Left ventricle myocardium inferior (tissue), 1 donor: Measurements from ENCODE around the gene MN1. TPM values are rescaled to one million over a fixed set of nuclear protein-coding genes. Genes with fewer than 3 reads are reported as not detected.

Source experiments
- DNase-seq: peaks from one replicate; pipeline ENCODE4 v3.0.0-alpha.2; 2020
- H3K27ac ChIP-seq: fragments of 200-600 bp; replicated peaks from 2 replicates; pipeline ENCODE4 v1.8.0; 2021
- H3K27me3 ChIP-seq: fragments of 200-600 bp; 2 replicates; pipeline ENCODE4 v1.8.0; 2021; ENCODE audit warnings: low read depth
- H3K36me3 ChIP-seq: fragments of 200-600 bp; 2 replicates; pipeline ENCODE4 v1.8.0; 2021
- H3K4me1 ChIP-seq: fragments of 200-600 bp; 2 replicates; pipeline ENCODE4 v1.8.0; 2021
- H3K4me3 ChIP-seq: fragments of 200-600 bp; 2 replicates; pipeline ENCODE4 v1.8.0; 2021; ENCODE audit warnings: mild to moderate bottlenecking, moderate library complexity
- H3K9me3 ChIP-seq: fragments of 200-600 bp; replicated peaks from 2 replicates; pipeline ENCODE4 v1.8.0; 2021
- intact Hi-C: fragments of 100-400 bp; cut with micrococcal nuclease; formaldehyde crosslinking; loops from one replicate; pipeline ENCODE4 v1.11.0; 2022
- total RNA-seq: library from RNA; stranded (reverse); fragmentation: NEBNext Ultra II Directional; extraction: Animal tissue kit (Norgen Biotek cat#: 25700); gene quantifications from one replicate; pipeline ENCODE4 v1.2.1, GENCODE V29; 2021
- TF ChIP-seq, protein P1 (sequence below): fragments of 200-600 bp; IDR thresholded peaks from 2 replicates; pipeline ENCODE4 v1.8.0; 2021; ENCODE audit warnings: antibody characterized with exemption, mild to moderate bottlenecking, borderline replicate concordance
- donor health status: DM: no; HTN: yes; CAD: no; lungs with severe emphysema.

The MN1 gene
- total RNA-seq, 1 donor from 2014 or later: 7.7 TPM

- TF ChIP-seq, protein P1, sequence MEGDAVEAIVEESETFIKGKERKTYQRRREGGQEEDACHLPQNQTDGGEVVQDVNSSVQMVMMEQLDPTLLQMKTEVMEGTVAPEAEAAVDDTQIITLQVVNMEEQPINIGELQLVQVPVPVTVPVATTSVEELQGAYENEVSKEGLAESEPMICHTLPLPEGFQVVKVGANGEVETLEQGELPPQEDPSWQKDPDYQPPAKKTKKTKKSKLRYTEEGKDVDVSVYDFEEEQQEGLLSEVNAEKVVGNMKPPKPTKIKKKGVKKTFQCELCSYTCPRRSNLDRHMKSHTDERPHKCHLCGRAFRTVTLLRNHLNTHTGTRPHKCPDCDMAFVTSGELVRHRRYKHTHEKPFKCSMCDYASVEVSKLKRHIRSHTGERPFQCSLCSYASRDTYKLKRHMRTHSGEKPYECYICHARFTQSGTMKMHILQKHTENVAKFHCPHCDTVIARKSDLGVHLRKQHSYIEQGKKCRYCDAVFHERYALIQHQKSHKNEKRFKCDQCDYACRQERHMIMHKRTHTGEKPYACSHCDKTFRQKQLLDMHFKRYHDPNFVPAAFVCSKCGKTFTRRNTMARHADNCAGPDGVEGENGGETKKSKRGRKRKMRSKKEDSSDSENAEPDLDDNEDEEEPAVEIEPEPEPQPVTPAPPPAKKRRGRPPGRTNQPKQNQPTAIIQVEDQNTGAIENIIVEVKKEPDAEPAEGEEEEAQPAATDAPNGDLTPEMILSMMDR: no peak
- DNase-seq: no peak
- H3K9me3 ChIP-seq: no peaks in the 10 kb centered on the region
- no peak overlapping the region for H3K4me3 ChIP-seq
- intact Hi-C loops: no loop called here
- H3K36me3 ChIP-seq: no peaks in the 10 kb centered on the region
- H3K27me3 ChIP-seq: no peaks in the 10 kb centered on the region
- H3K27ac ChIP-seq: no peak overlapping the region
- H3K4me1 ChIP-seq: peaks cover 12% of the 10 kb centered on the region
Observed at GRCh38 chr22:27761665-27762064, 39.9 kb downstream of the MN1 start.

GRCh38 chr22:27761000-27761399 lies 40.6 kb downstream of the MN1 start:
- TF ChIP-seq, protein P1: no peak
- peaks cover 12% of the 10 kb centered on the region for H3K4me1 ChIP-seq
- H3K36me3 ChIP-seq: no peaks in the 10 kb centered on the region
- intact Hi-C loops: no loop called here
- no peak for DNase-seq
- no peak overlapping the region for H3K27ac ChIP-seq
- H3K27me3 ChIP-seq: no peaks in the 10 kb centered on the region
- H3K4me3 ChIP-seq: no peak overlapping the region
- no peaks in the 10 kb centered on the region for H3K9me3 ChIP-seq

GRCh38 chr22:27760474-27760873 lies 41.1 kb downstream of the MN1 start:
- TF ChIP-seq, protein P1: no peak
- DNase-seq: no peak
- Histone ChIP-seq H3K9me3 (no peaks in the 10 kb centered on the region), H3K36me3 (no peaks in the 10 kb centered on the region), H3K27ac (no peak overlapping the region), H3K4me3 (no peak overlapping the region), H3K27me3 (no peaks in the 10 kb centered on the region), H3K4me1 (peaks cover 12% of the 10 kb centered on the region)
- intact Hi-C loops: no loop called here

DNA sequence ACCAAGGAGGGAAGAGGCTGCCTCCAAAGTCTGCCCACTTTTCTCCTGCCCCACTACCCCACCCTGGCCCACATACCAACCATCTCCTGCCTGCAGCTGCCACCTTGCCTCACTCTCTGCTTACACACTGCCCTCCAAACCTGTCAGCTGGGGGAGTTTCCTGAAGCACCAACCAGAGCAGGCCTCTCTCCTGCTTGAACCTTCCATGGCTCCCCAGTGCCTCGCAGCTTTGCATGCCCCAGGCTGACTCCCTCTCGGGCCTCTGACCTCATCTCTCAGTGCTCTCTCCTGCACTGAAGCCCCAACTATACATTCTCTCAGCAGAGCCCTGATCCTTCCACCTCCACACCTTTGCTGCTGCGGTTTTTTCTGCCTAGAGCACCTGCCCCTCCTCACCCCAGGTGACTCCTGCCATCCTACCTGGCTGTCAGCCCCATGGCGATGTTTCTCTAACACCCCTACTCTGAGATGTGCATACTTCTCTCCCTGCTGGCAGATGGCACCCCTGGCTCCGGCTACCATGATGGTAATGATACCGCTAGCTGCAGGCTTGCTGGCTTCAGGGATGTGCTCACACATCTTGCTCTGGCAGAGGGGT lies 43.5 kb downstream of the MN1 start:
- Histone ChIP-seq H3K36me3 (no peaks in the 10 kb centered on the region), H3K4me1 (peaks cover 32% of the 10 kb centered on the region), H3K27ac (no peak overlapping the region), H3K27me3 (no peaks in the 10 kb centered on the region), H3K9me3 (no peaks in the 10 kb centered on the region), H3K4me3 (no peak overlapping the region)
- intact Hi-C loops: no loop called here
- DNase-seq: no peak
- TF ChIP-seq, protein P1: no peak

GRCh38 chr22:27756212-27756660 lies 45.3 kb downstream of the MN1 start:
- Histone ChIP-seq H3K27me3 (no peaks in the 10 kb centered on the region), H3K36me3 (no peaks in the 10 kb centered on the region), H3K4me1 (peaks cover 32% of the 10 kb centered on the region), H3K27ac (no peak overlapping the region), H3K9me3 (no peaks in the 10 kb centered on the region), H3K4me3 (no peak overlapping the region)
- TF ChIP-seq, protein P1: no peak
- DNase-seq: no peak
- intact Hi-C loops: no loop called here
